WERI-Rb-1 (cell line): ENCODE measurements around the gene R3HDM2.
A peak's percentile ranks its signal among the peaks of the same experiment; 100 is the strongest.

Source experiments
- DNase-seq: peaks from one replicate; pipeline ENCODE4 v3.0.0-alpha.2; 2020
- H3K27ac ChIP-seq: fragments of 250-450 bp; sonication (Bioruptor Pico); 2 replicates; pipeline ENCODE4 v1.5.1; 2020; ENCODE audit warnings: mild to moderate bottlenecking, moderate library complexity
- H3K27me3 ChIP-seq: fragments of 250-450 bp; sonication (Bioruptor Pico); 2 replicates; pipeline ENCODE4 v1.5.1; 2021; ENCODE audit warnings: mild to moderate bottlenecking, low read depth, moderate library complexity; ENCODE audit not compliant: insufficient read depth, severe bottlenecking
- H3K36me3 ChIP-seq: fragments of 250-450 bp; sonication (Bioruptor Pico); 2 replicates; pipeline ENCODE4 v1.5.1; 2020; ENCODE audit warnings: mild to moderate bottlenecking, moderate library complexity
- H3K4me3 ChIP-seq: 2 replicates; pipeline ENCODE4 v1.5.1; 2011; ENCODE audit warnings: low read depth, mild to moderate bottlenecking, control low read depth, low read length
- H3K9me3 ChIP-seq: fragments of 250-450 bp; sonication (Bioruptor Pico); 2 replicates; pipeline ENCODE4 v1.5.1; 2021; ENCODE audit warnings: mild to moderate bottlenecking, moderate library complexity; ENCODE audit not compliant: severe bottlenecking
- TF ChIP-seq, protein P1 (sequence below): IDR thresholded peaks from 2 replicates; pipeline ENCODE4 v1.5.1; 2011; ENCODE audit warnings: low read depth, mild to moderate bottlenecking, control low read depth, inconsistent platforms, low read length

The R3HDM2 gene

DNA sequence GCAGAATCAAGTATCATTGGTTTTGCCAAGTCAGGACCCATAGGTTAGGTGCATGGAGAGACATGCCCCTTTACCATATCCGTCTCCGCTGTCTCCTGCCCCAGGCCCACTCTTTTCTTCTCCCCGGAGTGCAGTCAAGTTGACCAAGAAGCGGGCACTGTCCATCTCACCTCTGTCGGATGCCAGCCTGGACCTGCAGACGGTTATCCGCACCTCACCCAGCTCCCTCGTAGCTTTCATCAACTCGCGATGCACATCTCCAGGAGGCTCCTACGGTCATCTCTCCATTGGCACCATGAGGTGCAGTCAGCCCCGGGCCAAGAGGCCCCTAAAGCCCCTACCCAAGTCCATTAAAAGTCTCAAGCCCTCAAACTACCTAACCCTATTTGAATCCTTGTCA, 33.7 kb upstream of the R3HDM2 start:
- peak overlapping the region; percentile 98 for H3K27ac ChIP-seq
- 0 out of 2 replicates have a peak, but pooled peaks cover 4% of the 10 kb centered on the region for H3K36me3 ChIP-seq
- no peaks in the 10 kb centered on the region for H3K9me3 ChIP-seq
- TF ChIP-seq, protein P1, sequence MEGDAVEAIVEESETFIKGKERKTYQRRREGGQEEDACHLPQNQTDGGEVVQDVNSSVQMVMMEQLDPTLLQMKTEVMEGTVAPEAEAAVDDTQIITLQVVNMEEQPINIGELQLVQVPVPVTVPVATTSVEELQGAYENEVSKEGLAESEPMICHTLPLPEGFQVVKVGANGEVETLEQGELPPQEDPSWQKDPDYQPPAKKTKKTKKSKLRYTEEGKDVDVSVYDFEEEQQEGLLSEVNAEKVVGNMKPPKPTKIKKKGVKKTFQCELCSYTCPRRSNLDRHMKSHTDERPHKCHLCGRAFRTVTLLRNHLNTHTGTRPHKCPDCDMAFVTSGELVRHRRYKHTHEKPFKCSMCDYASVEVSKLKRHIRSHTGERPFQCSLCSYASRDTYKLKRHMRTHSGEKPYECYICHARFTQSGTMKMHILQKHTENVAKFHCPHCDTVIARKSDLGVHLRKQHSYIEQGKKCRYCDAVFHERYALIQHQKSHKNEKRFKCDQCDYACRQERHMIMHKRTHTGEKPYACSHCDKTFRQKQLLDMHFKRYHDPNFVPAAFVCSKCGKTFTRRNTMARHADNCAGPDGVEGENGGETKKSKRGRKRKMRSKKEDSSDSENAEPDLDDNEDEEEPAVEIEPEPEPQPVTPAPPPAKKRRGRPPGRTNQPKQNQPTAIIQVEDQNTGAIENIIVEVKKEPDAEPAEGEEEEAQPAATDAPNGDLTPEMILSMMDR, result no peak
- no peak for DNase-seq
- no peak overlapping the region for H3K4me3 ChIP-seq
- H3K27me3 ChIP-seq, result peaks cover 2% of the 10 kb centered on the region

GRCh38 chr12:57462912-57463253, 32.0 kb upstream of the R3HDM2 start:
- no peaks in the 10 kb centered on the region for H3K9me3 ChIP-seq
- H3K27ac ChIP-seq, result peak overlapping the region; percentile 98
- peaks cover 2% of the 10 kb centered on the region for H3K27me3 ChIP-seq
- no peak for DNase-seq
- peak overlapping the region; percentile 74 for H3K4me3 ChIP-seq
- TF ChIP-seq, protein P1, result no peak
- H3K36me3 ChIP-seq, result peaks cover 11% of the 10 kb centered on the region

DNA sequence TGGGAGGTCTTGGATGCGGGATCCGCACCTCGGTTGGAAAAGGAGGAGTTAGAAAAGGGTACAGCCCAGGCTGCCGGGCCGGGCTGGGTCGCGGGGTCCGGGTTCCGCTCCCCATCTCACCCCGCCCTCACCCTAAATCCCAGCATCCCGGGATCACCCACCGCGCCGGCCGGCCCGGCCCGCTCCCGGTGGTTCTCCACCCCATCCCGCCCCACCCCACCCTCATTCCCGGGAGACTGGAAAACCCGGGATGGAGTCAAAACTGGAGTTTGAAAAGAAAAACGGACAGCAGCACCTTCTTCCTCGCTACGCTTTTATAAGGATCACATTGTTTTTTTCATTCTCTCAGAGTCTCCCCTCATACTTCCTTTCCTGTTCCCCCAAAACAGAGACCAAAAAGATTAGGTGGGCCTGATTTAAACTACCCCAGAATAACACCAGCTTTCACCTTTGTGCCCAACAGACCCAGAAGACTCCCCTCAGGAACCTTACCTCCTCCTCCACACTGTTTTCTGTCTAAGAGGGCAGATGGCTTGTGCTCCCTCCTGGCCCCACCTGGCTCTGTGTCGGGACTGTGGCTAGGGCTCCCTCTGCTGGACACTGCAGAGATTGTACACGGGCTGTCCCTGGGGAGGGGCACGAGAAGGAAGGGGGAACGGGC, 31.5 kb upstream of the R3HDM2 start:
- Histone ChIP-seq H3K27me3 (peaks cover 2% of the 10 kb centered on the region), H3K36me3 (peaks cover 16% of the 10 kb centered on the region), H3K4me3 (peak overlapping the region; percentile 74), H3K27ac (peak overlapping the region; percentile 98), H3K9me3 (no peaks in the 10 kb centered on the region)
- peak; percentile 96 for DNase-seq
- TF ChIP-seq, protein P1, result peak; percentile 93

DNA sequence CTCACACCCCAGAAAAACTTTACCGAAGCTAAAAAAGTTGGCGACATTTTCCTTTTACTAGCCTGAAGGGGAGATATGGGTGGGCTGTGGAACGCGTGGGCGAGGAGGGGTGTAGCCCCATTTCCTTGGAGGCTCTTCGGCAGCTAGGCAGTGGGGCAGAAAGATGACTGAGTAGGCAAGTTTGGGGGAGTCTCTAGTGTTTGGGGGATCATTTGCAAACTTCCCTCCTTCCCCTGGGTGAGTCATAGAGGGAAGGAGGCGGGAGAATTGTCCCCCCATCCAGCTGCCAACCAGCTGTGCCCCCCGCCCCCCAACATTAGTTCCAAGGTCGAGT, 31.0 kb upstream of the R3HDM2 start:
- peak overlapping the region; percentile 98 for H3K27ac ChIP-seq
- H3K27me3 ChIP-seq, result peaks cover 2% of the 10 kb centered on the region
- H3K4me3 ChIP-seq, result peak overlapping the region; percentile 74
- H3K36me3 ChIP-seq, result peaks cover 20% of the 10 kb centered on the region
- no peak for DNase-seq
- no peaks in the 10 kb centered on the region for H3K9me3 ChIP-seq
- TF ChIP-seq, protein P1, result no peak

DNA sequence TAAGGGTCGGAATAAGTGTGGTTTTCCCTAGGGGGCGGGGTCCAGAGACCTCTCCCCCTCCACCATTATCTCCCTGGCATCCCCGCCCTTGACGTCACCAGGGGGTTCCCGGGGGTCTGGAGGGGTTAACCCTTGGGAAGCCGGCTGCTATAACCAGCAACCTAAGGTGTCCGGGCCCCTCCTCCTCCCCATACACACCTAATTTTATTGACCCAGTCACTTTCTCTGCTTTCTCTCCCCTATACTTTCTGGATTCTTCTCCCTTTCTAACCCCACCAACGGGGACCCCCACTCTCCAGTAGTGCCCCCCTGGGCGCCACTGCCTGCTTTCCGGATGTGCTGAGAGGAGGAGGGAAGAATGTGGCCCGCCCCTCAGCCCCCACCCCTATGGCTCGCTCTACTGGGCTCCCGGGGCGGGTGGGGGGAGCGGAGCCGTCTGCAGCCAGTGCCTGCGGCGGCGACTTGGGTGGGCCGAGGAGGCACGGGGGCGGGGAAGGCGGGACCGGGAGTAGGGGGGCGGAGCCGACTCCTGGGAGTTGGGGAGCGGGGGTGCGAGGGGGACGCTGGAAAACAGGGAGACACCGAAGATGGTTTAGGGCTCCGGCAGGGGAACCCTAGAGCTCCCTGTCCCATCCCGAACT, 30.6 kb upstream of the R3HDM2 start:
- peak; percentile 74 for DNase-seq
- no peaks in the 10 kb centered on the region for H3K9me3 ChIP-seq
- peaks cover 2% of the 10 kb centered on the region for H3K27me3 ChIP-seq
- H3K36me3 ChIP-seq, result peaks cover 24% of the 10 kb centered on the region
- H3K27ac ChIP-seq, result peak overlapping the region; percentile 98
- H3K4me3 ChIP-seq, result peak overlapping the region; percentile 74
- TF ChIP-seq, protein P1, result no peak
